Left ventricle myocardium inferior (tissue), 1 donor: Measurements from ENCODE around the gene PCDHA10. TPM values are rescaled to one million over a fixed set of nuclear protein-coding genes. Genes with fewer than 3 reads are reported as not detected.
"Not testable (repeated sequence)": the region's sequence is repeated elsewhere in the genome, so short reads cannot be mapped to it uniquely, and the experiment has no call there.

ENCODE experiments used
- DNase-seq: peaks from one replicate; pipeline ENCODE4 v3.0.0-alpha.2; 2020
- H3K27ac ChIP-seq: fragments of 200-600 bp; replicated peaks from 2 replicates; pipeline ENCODE4 v1.8.0; 2021
- H3K27me3 ChIP-seq: fragments of 200-600 bp; 2 replicates; pipeline ENCODE4 v1.8.0; 2021; ENCODE audit warnings: low read depth
- H3K36me3 ChIP-seq: fragments of 200-600 bp; 2 replicates; pipeline ENCODE4 v1.8.0; 2021
- H3K4me1 ChIP-seq: fragments of 200-600 bp; 2 replicates; pipeline ENCODE4 v1.8.0; 2021
- H3K4me3 ChIP-seq: fragments of 200-600 bp; 2 replicates; pipeline ENCODE4 v1.8.0; 2021; ENCODE audit warnings: mild to moderate bottlenecking, moderate library complexity
- H3K9me3 ChIP-seq: fragments of 200-600 bp; replicated peaks from 2 replicates; pipeline ENCODE4 v1.8.0; 2021
- intact Hi-C: fragments of 100-400 bp; cut with micrococcal nuclease; formaldehyde crosslinking; loops from one replicate; pipeline ENCODE4 v1.11.0; 2022
- long read RNA-seq: library from polyadenylated mRNA; unstranded; transcript quantifications from one replicate; pipeline ENCODE4 v2.0.0, GENCODE V29; 2021
- total RNA-seq: library from RNA; stranded (reverse); fragmentation: NEBNext Ultra II Directional; extraction: Animal tissue kit (Norgen Biotek cat#: 25700); gene quantifications from one replicate; pipeline ENCODE4 v1.2.1, GENCODE V29; 2021
- TF ChIP-seq, protein P1 (sequence below): fragments of 200-600 bp; IDR thresholded peaks from 2 replicates; pipeline ENCODE4 v1.8.0; 2021; ENCODE audit warnings: antibody characterized with exemption, mild to moderate bottlenecking, borderline replicate concordance
- donor health status: DM: no; HTN: yes; CAD: no; lungs with severe emphysema.

The PCDHA10 gene, protein sequence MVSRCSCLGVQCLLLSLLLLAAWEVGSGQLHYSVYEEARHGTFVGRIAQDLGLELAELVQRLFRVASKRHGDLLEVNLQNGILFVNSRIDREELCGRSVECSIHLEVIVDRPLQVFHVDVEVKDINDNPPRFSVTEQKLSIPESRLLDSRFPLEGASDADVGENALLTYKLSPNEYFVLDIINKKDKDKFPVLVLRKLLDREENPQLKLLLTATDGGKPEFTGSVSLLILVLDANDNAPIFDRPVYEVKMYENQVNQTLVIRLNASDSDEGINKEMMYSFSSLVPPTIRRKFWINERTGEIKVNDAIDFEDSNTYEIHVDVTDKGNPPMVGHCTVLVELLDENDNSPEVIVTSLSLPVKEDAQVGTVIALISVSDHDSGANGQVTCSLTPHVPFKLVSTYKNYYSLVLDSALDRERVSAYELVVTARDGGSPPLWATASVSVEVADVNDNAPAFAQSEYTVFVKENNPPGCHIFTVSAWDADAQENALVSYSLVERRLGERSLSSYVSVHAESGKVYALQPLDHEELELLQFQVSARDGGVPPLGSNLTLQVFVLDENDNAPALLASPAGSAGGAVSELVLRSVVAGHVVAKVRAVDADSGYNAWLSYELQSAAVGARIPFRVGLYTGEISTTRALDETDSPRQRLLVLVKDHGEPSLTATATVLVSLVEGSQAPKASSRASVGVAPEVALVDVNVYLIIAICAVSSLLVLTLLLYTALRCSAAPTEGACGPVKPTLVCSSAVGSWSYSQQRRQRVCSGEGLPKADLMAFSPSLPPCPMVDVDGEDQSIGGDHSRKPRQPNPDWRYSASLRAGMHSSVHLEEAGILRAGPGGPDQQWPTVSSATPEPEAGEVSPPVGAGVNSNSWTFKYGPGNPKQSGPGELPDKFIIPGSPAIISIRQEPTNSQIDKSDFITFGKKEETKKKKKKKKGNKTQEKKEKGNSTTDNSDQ
- 0.05 TPM for total RNA-seq
- long read RNA-seq: 0 reads

DNA sequence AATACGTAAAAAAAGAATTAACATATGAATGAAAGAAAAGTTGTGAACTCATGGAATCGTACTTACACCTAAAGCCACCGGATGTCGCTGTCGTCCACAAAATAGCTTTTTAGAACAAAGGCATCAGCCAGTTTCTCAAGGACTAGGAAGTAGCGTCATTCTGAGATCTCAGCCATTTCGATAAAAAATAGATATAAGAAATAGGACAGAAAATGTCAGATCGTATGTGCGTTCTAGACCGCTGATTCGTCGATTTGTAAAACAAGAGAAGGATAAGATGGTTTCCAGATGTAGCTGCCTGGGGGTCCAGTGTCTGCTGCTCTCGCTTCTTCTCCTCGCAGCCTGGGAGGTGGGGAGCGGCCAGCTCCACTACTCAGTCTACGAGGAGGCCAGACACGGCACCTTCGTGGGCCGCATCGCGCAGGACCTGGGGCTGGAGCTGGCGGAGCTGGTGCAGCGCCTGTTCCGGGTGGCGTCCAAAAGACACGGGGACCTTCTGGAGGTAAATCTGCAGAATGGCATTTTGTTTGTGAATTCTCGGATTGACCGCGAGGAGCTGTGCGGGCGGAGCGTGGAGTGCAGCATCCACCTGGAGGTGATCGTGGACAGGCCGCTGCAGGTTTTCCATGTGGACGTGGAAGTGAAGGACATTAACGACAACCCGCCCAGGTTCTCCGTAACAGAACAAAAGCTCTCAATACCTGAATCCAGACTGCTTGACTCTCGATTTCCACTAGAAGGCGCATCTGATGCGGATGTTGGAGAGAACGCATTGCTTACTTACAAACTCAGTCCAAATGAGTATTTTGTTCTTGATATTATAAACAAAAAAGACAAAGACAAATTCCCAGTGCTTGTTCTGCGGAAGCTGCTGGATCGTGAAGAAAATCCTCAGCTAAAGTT is at the start of gene PCDHA10:
PCDHA10 (plus strand) TSS at position 126 of the 903 bp plus-strand sequence; CDS start at position 278, 152 bp downstream.
- Histone ChIP-seq H3K27ac (no peak within 1 kb of the TSS), H3K4me1 (no peaks in the 10 kb centered on the region), H3K4me3 (peak within 1 kb of the TSS; percentile 34), H3K27me3 (peaks cover 73% of the 10 kb centered on the region), H3K9me3 (peaks cover 63% of the 10 kb centered on the region), H3K36me3 (no peaks in the 10 kb centered on the region)
- TF ChIP-seq, protein P1, sequence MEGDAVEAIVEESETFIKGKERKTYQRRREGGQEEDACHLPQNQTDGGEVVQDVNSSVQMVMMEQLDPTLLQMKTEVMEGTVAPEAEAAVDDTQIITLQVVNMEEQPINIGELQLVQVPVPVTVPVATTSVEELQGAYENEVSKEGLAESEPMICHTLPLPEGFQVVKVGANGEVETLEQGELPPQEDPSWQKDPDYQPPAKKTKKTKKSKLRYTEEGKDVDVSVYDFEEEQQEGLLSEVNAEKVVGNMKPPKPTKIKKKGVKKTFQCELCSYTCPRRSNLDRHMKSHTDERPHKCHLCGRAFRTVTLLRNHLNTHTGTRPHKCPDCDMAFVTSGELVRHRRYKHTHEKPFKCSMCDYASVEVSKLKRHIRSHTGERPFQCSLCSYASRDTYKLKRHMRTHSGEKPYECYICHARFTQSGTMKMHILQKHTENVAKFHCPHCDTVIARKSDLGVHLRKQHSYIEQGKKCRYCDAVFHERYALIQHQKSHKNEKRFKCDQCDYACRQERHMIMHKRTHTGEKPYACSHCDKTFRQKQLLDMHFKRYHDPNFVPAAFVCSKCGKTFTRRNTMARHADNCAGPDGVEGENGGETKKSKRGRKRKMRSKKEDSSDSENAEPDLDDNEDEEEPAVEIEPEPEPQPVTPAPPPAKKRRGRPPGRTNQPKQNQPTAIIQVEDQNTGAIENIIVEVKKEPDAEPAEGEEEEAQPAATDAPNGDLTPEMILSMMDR: peak; percentile 24
- intact Hi-C loops: no loop called here
- DNase-seq: no peak

GRCh38 chr5:140806834-140807775 is 48.6 kb upstream of the PCDHA10 start, which contains the start of gene PCDHA4:
PCDHA4 (plus strand) TSS chr5:140807068.
- Histone ChIP-seq H3K9me3 (peaks cover 68% of the 10 kb centered on the region), H3K4me3 (peak within 1 kb of the TSS; percentile 59), H3K36me3 (no peaks in the 10 kb centered on the region), H3K4me1 (no peaks in the 10 kb centered on the region), H3K27ac (no peak within 1 kb of the TSS), H3K27me3 (peaks cover 49% of the 10 kb centered on the region)
- intact Hi-C loops: no loop called here
- TF ChIP-seq, protein P1: peak; percentile 47
- DNase-seq: no peak

DNA sequence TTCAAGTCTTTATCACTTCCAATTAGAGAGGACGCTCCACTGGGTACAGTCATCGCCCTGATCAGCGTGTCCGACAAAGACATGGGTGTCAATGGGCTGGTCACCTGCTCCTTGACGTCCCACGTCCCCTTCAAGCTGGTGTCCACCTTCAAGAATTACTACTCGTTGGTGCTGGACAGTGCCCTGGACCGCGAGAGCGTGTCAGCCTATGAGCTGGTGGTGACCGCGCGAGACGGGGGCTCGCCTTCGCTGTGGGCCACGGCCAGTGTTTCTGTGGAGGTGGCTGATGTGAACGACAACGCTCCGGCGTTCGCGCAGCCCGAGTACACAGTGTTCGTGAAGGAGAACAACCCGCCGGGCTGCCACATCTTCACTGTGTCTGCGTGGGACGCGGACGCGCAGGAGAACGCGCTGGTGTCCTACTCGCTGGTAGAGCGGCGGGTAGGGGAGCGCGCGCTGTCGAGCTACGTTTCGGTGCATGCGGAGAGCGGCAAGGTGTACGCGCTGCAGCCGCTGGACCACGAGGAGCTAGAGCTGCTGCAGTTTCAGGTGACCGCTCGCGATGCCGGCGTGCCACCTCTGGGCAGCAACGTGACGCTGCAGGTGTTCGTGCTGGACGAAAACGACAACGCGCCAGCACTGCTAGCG is 47.3 kb upstream of the PCDHA10 start:
- intact Hi-C loops, H3K36me3 ChIP-seq, H3K4me1 ChIP-seq, DNase-seq, H3K4me3 ChIP-seq, H3K27ac ChIP-seq: not testable (repeated sequence)
- H3K9me3 ChIP-seq: peaks cover 61% of the 10 kb centered on the region
- peaks cover 36% of the 10 kb centered on the region for H3K27me3 ChIP-seq

DNA sequence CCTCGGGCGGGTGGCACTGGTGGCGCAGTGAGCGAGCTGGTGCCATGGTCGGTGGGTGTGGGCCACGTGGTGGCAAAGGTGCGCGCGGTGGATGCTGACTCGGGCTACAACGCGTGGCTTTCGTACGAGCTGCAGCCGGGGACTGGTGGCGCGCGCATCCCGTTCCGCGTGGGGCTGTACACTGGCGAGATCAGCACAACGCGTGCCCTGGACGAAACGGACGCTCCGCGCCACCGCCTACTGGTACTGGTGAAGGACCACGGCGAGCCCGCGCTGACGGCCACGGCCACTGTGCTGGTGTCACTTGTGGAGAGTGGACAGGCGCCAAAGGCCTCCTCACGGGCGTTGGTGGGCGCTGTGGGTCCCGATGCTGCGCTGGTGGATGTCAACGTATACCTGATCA is 46.8 kb upstream of the PCDHA10 start:
- TF ChIP-seq, protein P1: no peak
- Histone ChIP-seq H3K9me3 (peaks cover 56% of the 10 kb centered on the region), H3K4me3 (no peak overlapping the region), H3K27me3 (peaks cover 33% of the 10 kb centered on the region), H3K4me1 (no peaks in the 10 kb centered on the region), H3K27ac (no peak overlapping the region), H3K36me3 (no peaks in the 10 kb centered on the region)
- intact Hi-C loops: no loop called here
- DNase-seq: no peak
